Right atrium auricular region (tissue), 2 donors: ENCODE data around the gene RNF130. TPM values are rescaled to one million over a fixed set of nuclear protein-coding genes. Genes with fewer than 3 reads are reported as not detected.

Experiments used
- DNase-seq: peaks from one replicate; pipeline ENCODE4 v3.0.0-alpha.2; 2019; ENCODE audit warnings: low spot score
- H3K27ac ChIP-seq, 2 donors: fragments of 200-600 bp; sonication (generic); 1 replicate in 1 of 2; 2 replicates in 1 of 2; pipeline ENCODE4 v1.5.1; 2016 to 2019
- H3K27me3 ChIP-seq, 2 donors: fragments of 200-600 bp; sonication (generic); one replicate each; pipeline versions ENCODE4 v1.5.1 to v1.6.0; 2017 to 2019
- H3K36me3 ChIP-seq: fragments of 200-600 bp; sonication (generic); one replicate; pipeline ENCODE4 v1.5.1; 2016
- H3K4me1 ChIP-seq, 2 donors: fragments of 200-600 bp; sonication (generic); one replicate each; pipeline versions ENCODE4 v1.5.1 to v1.6.0; 2017 to 2019
- H3K4me3 ChIP-seq, 2 donors: fragments of 200-600 bp; sonication (generic); 1 replicate in 1 of 2; 2 replicates in 1 of 2; pipeline ENCODE4 v1.5.1; 2017 to 2019; ENCODE audit warnings: mild to moderate bottlenecking in 1 of 2, moderate library complexity in 1 of 2
- H3K9me3 ChIP-seq, 2 donors: fragments of 200-600 bp; sonication (generic); one replicate each; pipeline ENCODE4 v1.5.1; 2019
- CTCF ChIP-seq, 2 donors: fragments of 200-600 bp; sonication (generic); IDR thresholded peaks; one replicate each; pipeline ENCODE4 v1.5.1; 2019; ENCODE audit warnings: antibody characterized with exemption in 2 of 2
- microRNA counts, 2 donors: library from miRNA; unstranded; fragments of <30 nt; microRNA quantifications; one replicate each; lab custom pipeline; 2016 to 2017
- microRNA-seq, 2 donors: library from miRNA; unstranded; fragments of <30 nt; microRNA quantifications; one replicate each; pipeline ENCODE4, GENCODE V29; 2016 to 2017; ENCODE audit warnings: borderline number of aligned reads in 2 of 2, borderline replicate concordance in 1 of 2
- total RNA-seq, 2 donors: library from RNA; depleted of rRNA; stranded (reverse); fragments of >200 nt; gene quantifications; one replicate each; pipeline ENCODE4 v1.1.0, GENCODE V29; 2016

Gene RNF130
- total RNA-seq, 2 donors from 2014 or later = 42.9 to 51.3 TPM

GRCh38 chr5:179905161-179905560, 166.4 kb downstream of the RNF130 start:
- no peaks in the 10 kb centered on the region for H3K9me3 ChIP-seq
- H3K36me3 ChIP-seq = peaks cover 5% of the 10 kb centered on the region
- H3K27me3 ChIP-seq = no peaks in the 10 kb centered on the region
- no peak overlapping the region for H3K27ac ChIP-seq
- no peak for DNase-seq
- peaks cover 0 to 21% of the 10 kb centered on the region in 2 donors for H3K4me1 ChIP-seq
- no peak for TF ChIP-seq CTCF (IDR thresholded peaks at IDR 0.05)
- H3K4me3 ChIP-seq = no peak overlapping the region

MicroRNAs encoded within 50 kb of the gene (microRNA counts, 767-probe panel; counts per million panel counts)
- 0 to 2,914 counts per million in 2 donors for microRNA hsa-miR-340-5p (lab: Ali Mortazavi, UCI)

Small RNA genes within 50 kb of the gene (microRNA-seq; reads per million reads assigned to microRNA genes)
- gene MIR340 = 121 to 133 reads per million in 2 donors

Other genes starting within 250 kb of the RNF130 start
- 10 to 100 TPM; 12.5 to 20.3 TPM for gene MRNIP, start 212.9 kb downstream of the RNF130 start, total RNA-seq
- gene TBC1D9B, start 163.9 kb downstream of the RNF130 start, total RNA-seq = 10 to 100 TPM; 33.5 to 57.7 TPM
- under 1 TPM; 0.55 to 0.67 TPM for gene RASGEF1C, start 137.5 kb upstream of the RNF130 start, total RNA-seq
- gene MAPK9, start 220.3 kb upstream of the RNF130 start, total RNA-seq = 10 to 100 TPM; 25.1 to 30.0 TPM